Stimulated activated CD4-positive, alpha-beta T cell treated with anti-CD3 and anti-CD28 coated beads, Interleukin-1b, Interleukin-23, amount 100 ng/mL, for 1 hour (primary cell): ENCODE measurements around the gene BANP.
"Not testable (repeated sequence)": the region's sequence is repeated elsewhere in the genome, so short reads cannot be mapped to it uniquely, and the experiment has no call there.

Source experiments
- DNase-seq, 2 donors: peaks; one replicate each; pipeline ENCODE4 v3.0.0-alpha.2; 2020; ENCODE audit warnings: low read depth in 2 of 2

The BANP gene

GRCh38 chr16:88065747-88066142 lies 114.5 kb downstream of the BANP start:
- DNase-seq = no peak

GRCh38 chr16:88066234-88066633 lies 115.0 kb downstream of the BANP start:
- no peak for DNase-seq

GRCh38 chr16:88066680-88067529 lies 115.7 kb downstream of the BANP start:
- no peak for DNase-seq

- DNase-seq = no peak
Measured at GRCh38 chr16:88067530-88068411, 116.5 kb downstream of the BANP start.

GRCh38 chr16:88068476-88069396 lies 117.5 kb downstream of the BANP start:
- DNase-seq = no peak

- no peak for DNase-seq
Measured at GRCh38 chr16:88069397-88070168, 118.3 kb downstream of the BANP start.

GRCh38 chr16:88070341-88070740 lies 119.1 kb downstream of the BANP start:
- no peak for DNase-seq

- no peak for DNase-seq
Measured at GRCh38 chr16:88070989-88071625, 119.9 kb downstream of the BANP start.

- DNase-seq = no peak
Measured at GRCh38 chr16:88071908-88072307, 120.7 kb downstream of the BANP start.

GRCh38 chr16:88072571-88073001 lies 121.4 kb downstream of the BANP start:
- no peak for DNase-seq

GRCh38 chr16:88073201-88073721 lies 122.0 kb downstream of the BANP start:
- DNase-seq = no peak

GRCh38 chr16:88074041-88074440 lies 122.8 kb downstream of the BANP start:
- no peak for DNase-seq

- no peak for DNase-seq
Measured at GRCh38 chr16:88076211-88076931, 125.1 kb downstream of the BANP start.

- DNase-seq = not testable (repeated sequence)
Measured at GRCh38 chr16:88076932-88077320, 125.7 kb downstream of the BANP start.

- DNase-seq = no peak
Measured at GRCh38 chr16:88077328-88078108, 126.3 kb downstream of the BANP start.

- DNase-seq = no peak
Measured at GRCh38 chr16:88078111-88078775, 127.0 kb downstream of the BANP start.

GRCh38 chr16:88083582-88083981 lies 132.3 kb downstream of the BANP start:
- no peak for DNase-seq

- DNase-seq = no peak
Measured at GRCh38 chr16:88084881-88085280, 133.6 kb downstream of the BANP start.
